ENCODE results near the gene CKAP2L. TPM values are rescaled to one million over a fixed set of nuclear protein-coding genes. Genes with fewer than 3 reads are reported as not detected.
"Not testable (repeated sequence)": the region's sequence is repeated elsewhere in the genome, so short reads cannot be mapped to it uniquely, and the experiment has no call there.

The CKAP2L gene
- polyA plus RNA-seq, 4 donors, result 13.8 to 16.6 (median 15.2) TPM

- no peak for DNase-seq (ENCODE audit: low read depth in 4 of 4, low spot score in 3 of 4)
Measured at GRCh38 chr2:112713585-112713925, 50.9 kb downstream of the CKAP2L start.

GRCh38 chr2:112712903-112713584 lies 51.4 kb downstream of the CKAP2L start:
- no peak for DNase-seq (ENCODE audit: low read depth in 4 of 4, low spot score in 3 of 4)

- no peak for DNase-seq (ENCODE audit: low read depth in 4 of 4, low spot score in 3 of 4)
Measured at GRCh38 chr2:112712465-112712864, 51.9 kb downstream of the CKAP2L start.

GRCh38 chr2:112710956-112711750 lies 53.3 kb downstream of the CKAP2L start:
- no peak for DNase-seq (ENCODE audit: low read depth in 4 of 4, low spot score in 3 of 4)

GRCh38 chr2:112709703-112710102 lies 54.7 kb downstream of the CKAP2L start:
- DNase-seq (ENCODE audit: low read depth in 4 of 4, low spot score in 3 of 4), result no peak

GRCh38 chr2:112708968-112709367 lies 55.4 kb downstream of the CKAP2L start:
- DNase-seq (ENCODE audit: low read depth in 4 of 4, low spot score in 3 of 4), result no peak

- DNase-seq (ENCODE audit: low read depth in 4 of 4, low spot score in 3 of 4), result not testable (repeated sequence)
Measured at GRCh38 chr2:112706947-112707346, 57.5 kb downstream of the CKAP2L start.

- no peak for DNase-seq (ENCODE audit: low read depth in 4 of 4, low spot score in 3 of 4)
Measured at GRCh38 chr2:112706170-112706664, 58.2 kb downstream of the CKAP2L start.

GRCh38 chr2:112705575-112705974 lies 58.8 kb downstream of the CKAP2L start:
- no peak for DNase-seq (ENCODE audit: low read depth in 4 of 4, low spot score in 3 of 4)

GRCh38 chr2:112703684-112704083 lies 60.7 kb downstream of the CKAP2L start:
- no peak for DNase-seq (ENCODE audit: low read depth in 4 of 4, low spot score in 3 of 4)

- DNase-seq (ENCODE audit: low read depth in 4 of 4, low spot score in 3 of 4), result no peak
Measured at GRCh38 chr2:112701052-112701451, 63.4 kb downstream of the CKAP2L start.

GRCh38 chr2:112699984-112700667 lies 64.3 kb downstream of the CKAP2L start:
- DNase-seq (ENCODE audit: low read depth in 4 of 4, low spot score in 3 of 4), result no peak

- DNase-seq (ENCODE audit: low read depth in 4 of 4, low spot score in 3 of 4), result no peak
Measured at GRCh38 chr2:112698834-112699515, 65.4 kb downstream of the CKAP2L start.

- no peak for DNase-seq (ENCODE audit: low read depth in 4 of 4, low spot score in 3 of 4)
Measured at GRCh38 chr2:112694182-112694581, 70.2 kb downstream of the CKAP2L start.

GRCh38 chr2:112693596-112693995 lies 70.8 kb downstream of the CKAP2L start:
- DNase-seq (ENCODE audit: low read depth in 4 of 4, low spot score in 3 of 4), result no peak

- no peak for DNase-seq (ENCODE audit: low read depth in 4 of 4, low spot score in 3 of 4)
Measured at GRCh38 chr2:112692918-112693317, 71.5 kb downstream of the CKAP2L start.

GRCh38 chr2:112692495-112692911 lies 71.9 kb downstream of the CKAP2L start:
- peak in 1 of 4 donors; percentile 18 for DNase-seq (ENCODE audit: low read depth in 4 of 4, low spot score in 3 of 4)

GRCh38 chr2:112691881-112692281 lies 72.5 kb downstream of the CKAP2L start:
- DNase-seq (ENCODE audit: low read depth in 4 of 4, low spot score in 3 of 4), result no peak

GRCh38 chr2:112690853-112691401 lies 73.5 kb downstream of the CKAP2L start:
- no peak for DNase-seq (ENCODE audit: low read depth in 4 of 4, low spot score in 3 of 4)

- DNase-seq (ENCODE audit: low read depth in 4 of 4, low spot score in 3 of 4), result no peak
Measured at GRCh38 chr2:112688086-112688880, 76.1 kb downstream of the CKAP2L start.

Data from right renal pelvis (tissue), 4 donors.